SH-SY5Y (cell line): ENCODE data around the gene MRPL53.

Experiments
- GATA2 ChIP-seq: IDR thresholded peaks from 2 replicates; pipeline ENCODE4 v1.6.1; 2011; ENCODE audit warnings: mild to moderate bottlenecking, low read depth, low read length
- GATA3 ChIP-seq: IDR thresholded peaks from 2 replicates; pipeline ENCODE4 v1.6.1; 2011; ENCODE audit warnings: low read depth, mild to moderate bottlenecking, low read length, moderate library complexity

GRCh38 chr2:74501335-74502071, 29.0 kb upstream of the MRPL53 start:
- TF ChIP-seq GATA3 (no peak), GATA2 (no peak)
